GM12873 (cell line): ENCODE measurements around the gene GJB4.

ENCODE experiments used
- TF ChIP-seq, protein P1 (sequence below): IDR thresholded peaks from 2 replicates; pipeline ENCODE4 v1.5.1; 2012; ENCODE audit warnings: low read depth, mild to moderate bottlenecking, moderate library complexity, low read length, control low read depth; ENCODE audit not compliant: insufficient read depth; ENCODE audit errors: missing control alignments

GJB4 gene

DNA sequence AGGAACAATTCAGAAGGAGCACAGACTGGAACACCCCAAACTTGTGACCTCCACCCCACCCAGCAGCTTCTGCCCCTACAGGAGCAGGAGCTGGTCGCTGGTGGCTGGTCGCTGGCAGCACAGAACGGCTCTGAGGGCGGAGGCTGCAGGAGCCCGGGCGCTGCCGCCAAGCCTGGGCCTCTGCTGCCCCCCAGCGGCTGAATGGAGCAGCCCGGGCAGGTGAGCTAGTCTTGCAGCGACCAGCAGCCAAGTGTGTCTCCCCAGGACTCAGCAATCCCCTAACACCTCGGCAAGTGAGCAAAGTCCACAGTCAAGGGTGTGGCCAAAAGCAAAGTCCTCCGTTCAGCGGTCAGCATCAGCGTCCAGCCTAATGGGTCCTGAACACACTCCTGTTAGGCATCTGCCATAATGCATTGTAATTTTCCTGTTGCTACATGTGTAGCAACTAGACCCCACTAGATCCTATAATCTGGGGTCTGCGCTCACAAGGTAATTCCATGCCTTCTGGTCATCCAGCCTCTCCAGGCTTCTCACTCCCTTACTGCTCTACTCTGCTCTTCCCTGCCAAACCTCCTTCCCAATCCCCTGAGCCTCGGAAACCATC, 16.8 kb upstream of the GJB4 start:
- TF ChIP-seq, protein P1, sequence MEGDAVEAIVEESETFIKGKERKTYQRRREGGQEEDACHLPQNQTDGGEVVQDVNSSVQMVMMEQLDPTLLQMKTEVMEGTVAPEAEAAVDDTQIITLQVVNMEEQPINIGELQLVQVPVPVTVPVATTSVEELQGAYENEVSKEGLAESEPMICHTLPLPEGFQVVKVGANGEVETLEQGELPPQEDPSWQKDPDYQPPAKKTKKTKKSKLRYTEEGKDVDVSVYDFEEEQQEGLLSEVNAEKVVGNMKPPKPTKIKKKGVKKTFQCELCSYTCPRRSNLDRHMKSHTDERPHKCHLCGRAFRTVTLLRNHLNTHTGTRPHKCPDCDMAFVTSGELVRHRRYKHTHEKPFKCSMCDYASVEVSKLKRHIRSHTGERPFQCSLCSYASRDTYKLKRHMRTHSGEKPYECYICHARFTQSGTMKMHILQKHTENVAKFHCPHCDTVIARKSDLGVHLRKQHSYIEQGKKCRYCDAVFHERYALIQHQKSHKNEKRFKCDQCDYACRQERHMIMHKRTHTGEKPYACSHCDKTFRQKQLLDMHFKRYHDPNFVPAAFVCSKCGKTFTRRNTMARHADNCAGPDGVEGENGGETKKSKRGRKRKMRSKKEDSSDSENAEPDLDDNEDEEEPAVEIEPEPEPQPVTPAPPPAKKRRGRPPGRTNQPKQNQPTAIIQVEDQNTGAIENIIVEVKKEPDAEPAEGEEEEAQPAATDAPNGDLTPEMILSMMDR, result peak; percentile 97

DNA sequence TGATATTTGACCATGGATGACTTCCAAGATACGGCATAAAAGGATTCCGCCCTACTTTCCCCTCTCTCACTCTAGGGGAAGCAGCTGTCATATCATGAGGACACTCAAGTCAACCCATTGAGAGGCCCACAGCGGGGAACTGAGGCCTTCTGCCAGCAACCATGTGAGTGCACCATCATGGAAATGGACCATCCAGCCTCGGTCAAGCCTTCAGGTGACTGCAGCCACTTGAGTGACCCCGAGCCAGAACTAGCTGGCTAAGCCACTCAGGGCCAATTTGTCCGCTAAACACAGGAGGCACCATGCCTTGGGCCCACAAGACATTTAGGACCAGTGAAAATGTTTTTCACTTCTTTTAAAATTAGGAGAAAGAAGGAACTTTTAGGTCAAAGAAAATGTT, 15.8 kb upstream of the GJB4 start:
- TF ChIP-seq, protein P1, result no peak

DNA sequence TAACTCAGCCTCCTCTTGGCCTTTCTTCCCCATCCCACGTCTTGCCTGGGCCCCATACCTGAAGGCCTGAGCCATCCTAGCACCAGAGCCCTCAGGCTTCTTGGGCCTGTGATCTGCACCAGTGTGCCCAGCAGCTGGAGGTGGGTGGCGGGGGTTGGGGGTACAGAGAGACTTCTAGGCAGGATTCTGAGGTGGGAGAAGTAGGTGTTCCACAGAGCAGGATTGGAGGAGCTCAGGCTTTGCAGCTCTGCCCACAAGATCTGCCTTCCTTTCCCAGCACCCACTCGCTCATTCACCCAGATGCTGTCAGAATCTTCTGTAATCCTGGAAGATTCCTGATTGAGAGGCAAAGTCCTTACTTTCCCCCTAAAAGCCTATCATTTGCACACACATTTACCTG, 14.7 kb upstream of the GJB4 start:
- TF ChIP-seq, protein P1, result no peak

DNA sequence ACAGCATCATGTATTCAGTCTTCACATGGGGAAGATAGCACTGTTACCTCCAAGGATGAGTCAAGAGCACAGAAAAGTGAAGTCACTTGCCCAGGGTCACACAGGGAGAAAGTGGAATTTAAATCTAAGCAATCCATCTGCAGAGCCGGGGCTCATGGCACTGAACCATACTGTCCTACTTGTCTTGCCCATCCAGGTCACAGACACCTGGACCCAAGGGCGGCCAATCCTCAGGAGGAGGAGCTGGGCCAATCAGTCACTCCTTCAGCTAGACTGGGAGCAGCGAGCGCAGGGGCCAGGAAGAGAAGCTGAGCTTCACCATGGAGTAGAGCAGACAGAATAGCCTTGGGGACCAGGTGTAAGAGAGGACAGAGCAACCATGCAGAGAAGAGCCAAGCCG, 13.9 kb upstream of the GJB4 start:
- TF ChIP-seq, protein P1, result no peak

DNA sequence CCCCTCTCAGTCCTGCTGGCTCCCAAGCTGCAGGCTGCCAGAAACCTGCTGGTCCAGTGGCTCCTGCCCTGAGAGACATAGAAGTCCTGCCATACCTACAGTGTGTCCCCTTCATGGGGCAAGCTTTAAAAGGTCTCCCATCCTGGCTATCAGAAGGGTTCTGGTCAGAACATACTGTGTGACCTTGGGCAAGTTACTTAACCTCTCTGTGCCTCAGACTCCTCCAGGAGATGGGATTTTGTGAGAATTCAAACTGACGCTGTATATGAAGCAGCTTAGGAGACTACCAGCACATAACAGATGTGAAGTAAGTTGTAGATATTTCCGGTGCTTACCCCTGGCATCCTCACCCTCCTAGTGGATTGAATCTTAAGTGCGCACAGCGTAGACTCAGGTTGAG, 13.4 kb upstream of the GJB4 start:
- TF ChIP-seq, protein P1, result no peak

DNA sequence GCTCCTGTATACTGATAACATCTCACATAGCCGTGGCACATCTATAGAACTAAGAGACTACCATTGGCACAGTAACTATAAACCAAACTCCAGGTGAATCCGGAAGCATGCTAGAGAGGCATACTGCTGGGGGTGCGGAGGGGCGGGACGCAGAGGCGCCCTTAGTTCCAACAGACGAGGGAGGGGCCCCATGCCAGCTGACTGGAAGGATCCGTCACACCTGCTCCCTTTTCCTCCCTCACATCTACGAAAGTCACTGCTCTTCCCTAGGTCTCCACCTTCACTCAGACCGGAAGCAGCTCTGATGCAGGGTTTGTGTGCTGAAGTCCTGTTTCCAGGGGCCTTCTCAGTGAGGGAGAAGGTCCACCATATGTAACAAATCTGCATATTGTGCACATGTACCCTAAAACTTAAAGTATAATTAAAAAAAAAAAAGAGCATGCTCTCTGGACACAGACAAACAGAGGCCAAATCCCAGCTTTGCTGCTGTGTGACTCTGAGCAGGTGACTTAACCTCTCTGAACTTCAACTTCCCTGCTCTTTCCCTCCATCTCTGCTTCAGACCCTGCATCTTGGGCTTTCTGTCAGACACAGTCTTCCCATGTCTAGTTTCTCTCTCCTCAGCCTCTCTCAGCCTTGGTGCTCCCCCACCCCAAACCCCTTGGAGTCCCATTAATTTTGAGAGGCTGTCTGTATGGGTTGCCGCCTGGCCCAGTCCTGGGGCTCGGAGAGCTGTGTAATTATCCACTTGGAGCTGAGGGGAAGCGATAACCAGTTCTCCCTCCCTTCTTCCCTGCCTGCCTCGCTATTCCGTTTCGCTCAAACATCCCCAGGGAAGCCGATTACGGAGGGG, 12.5 kb upstream of the GJB4 start:
- TF ChIP-seq, protein P1, result no peak

DNA sequence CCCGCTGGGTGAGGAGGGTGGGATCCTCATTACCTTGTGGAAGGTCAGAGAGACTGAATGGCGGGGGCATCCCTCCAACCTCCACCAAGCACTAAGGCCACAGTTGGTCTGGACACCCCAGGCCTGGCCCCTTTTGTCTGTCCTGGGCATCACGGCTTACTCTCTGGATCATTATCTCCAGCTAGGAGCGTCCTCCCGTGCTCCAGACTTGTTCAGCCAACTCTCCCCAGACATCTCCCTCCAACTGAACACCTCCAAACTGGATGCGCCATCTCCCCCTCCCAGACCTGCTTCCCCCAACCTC, 11.9 kb upstream of the GJB4 start:
- TF ChIP-seq, protein P1, result no peak
